Measurements from ENCODE around the gene IPCEF1.

Gene IPCEF1

GRCh38 chr6:154284313-154284853 lies 72.2 kb downstream of the IPCEF1 start:
- TF ChIP-seq CTCF (IDR thresholded peaks at IDR 0.05; ENCODE audit: low read depth, low read length) = no peak
- in situ Hi-C loops (cut with HindIII; ENCODE audit: low sequenced_read_pairs) = no loop called here
- no peak overlapping the region for H3K4me3 ChIP-seq (ENCODE audit: low read depth, low read length)
- DNase-seq (ENCODE audit: low read depth, low spot score) = no peak

- no peak for DNase-seq (ENCODE audit: low read depth, low spot score)
- H3K4me3 ChIP-seq (ENCODE audit: low read depth, low read length) = no peak overlapping the region
- TF ChIP-seq CTCF (IDR thresholded peaks at IDR 0.05; ENCODE audit: low read depth, low read length) = no peak
- in situ Hi-C loops (cut with HindIII; ENCODE audit: low sequenced_read_pairs) = no loop called here
Observed at GRCh38 chr6:154280521-154280920, 76.1 kb downstream of the IPCEF1 start.

GRCh38 chr6:154277629-154278017 lies 79.0 kb downstream of the IPCEF1 start:
- H3K4me3 ChIP-seq (ENCODE audit: low read depth, low read length) = no peak overlapping the region
- in situ Hi-C loops (cut with HindIII; ENCODE audit: low sequenced_read_pairs) = no loop called here
- TF ChIP-seq CTCF (IDR thresholded peaks at IDR 0.05; ENCODE audit: low read depth, low read length) = no peak
- no peak for DNase-seq (ENCODE audit: low read depth, low spot score)

GRCh38 chr6:154276810-154277628 lies 79.6 kb downstream of the IPCEF1 start:
- no peak overlapping the region for H3K4me3 ChIP-seq (ENCODE audit: low read depth, low read length)
- peak; percentile 53 for TF ChIP-seq CTCF (IDR thresholded peaks at IDR 0.05; ENCODE audit: low read depth, low read length)
- peak; percentile 58 for DNase-seq (ENCODE audit: low read depth, low spot score)
- in situ Hi-C loops (cut with HindIII; ENCODE audit: low sequenced_read_pairs) = no loop called here

- H3K4me3 ChIP-seq (ENCODE audit: low read depth, low read length) = no peak overlapping the region
- in situ Hi-C loops (cut with HindIII; ENCODE audit: low sequenced_read_pairs) = no loop called here
- no peak for TF ChIP-seq CTCF (IDR thresholded peaks at IDR 0.05; ENCODE audit: low read depth, low read length)
- DNase-seq (ENCODE audit: low read depth, low spot score) = no peak
Observed at GRCh38 chr6:154274168-154274567, 82.4 kb downstream of the IPCEF1 start.

- no peak for TF ChIP-seq CTCF (IDR thresholded peaks at IDR 0.05; ENCODE audit: low read depth, low read length)
- in situ Hi-C loops (cut with HindIII; ENCODE audit: low sequenced_read_pairs) = no loop called here
Observed at GRCh38 chr6:154268486-154268885, 88.1 kb downstream of the IPCEF1 start.

More at GRCh38 chr6:154268486-154268885, 88.1 kb downstream of the IPCEF1 start:
- H3K4me3 ChIP-seq (ENCODE audit: low read depth, low read length) = no peak overlapping the region
- no peak for DNase-seq (ENCODE audit: low read depth, low spot score)
